ENCODE results near the gene HORMAD2.
"Not testable (repeated sequence)": the region's sequence is repeated elsewhere in the genome, so short reads cannot be mapped to it uniquely, and the experiment has no call there.

The HORMAD2 gene

GRCh38 chr22:30214703-30215407, 134.6 kb downstream of the HORMAD2 start:
- DNase-seq, result no peak

GRCh38 chr22:30216272-30216671, 136.0 kb downstream of the HORMAD2 start:
- DNase-seq, result not testable (repeated sequence)

- no peak for DNase-seq
Measured at GRCh38 chr22:30216710-30217109, 136.4 kb downstream of the HORMAD2 start.

GRCh38 chr22:30217698-30218560, 137.7 kb downstream of the HORMAD2 start:
- DNase-seq, result no peak

GRCh38 chr22:30219049-30219654, 138.9 kb downstream of the HORMAD2 start:
- no peak for DNase-seq

- DNase-seq, result no peak
Measured at GRCh38 chr22:30219668-30220278, 139.5 kb downstream of the HORMAD2 start.

- no peak for DNase-seq
Measured at GRCh38 chr22:30220338-30221012, 140.2 kb downstream of the HORMAD2 start.

GRCh38 chr22:30221121-30221992, 141.1 kb downstream of the HORMAD2 start:
- DNase-seq, result no peak

- DNase-seq, result no peak
Measured at GRCh38 chr22:30222321-30222720, 142.1 kb downstream of the HORMAD2 start.

- DNase-seq, result no peak
Measured at GRCh38 chr22:30223303-30223702, 143.0 kb downstream of the HORMAD2 start.

- DNase-seq, result no peak
Measured at GRCh38 chr22:30224161-30224857, 144.0 kb downstream of the HORMAD2 start.

- DNase-seq, result no peak
Measured at GRCh38 chr22:30225220-30225927, 145.1 kb downstream of the HORMAD2 start.

- no peak for DNase-seq
Measured at GRCh38 chr22:30226192-30226832, 146.0 kb downstream of the HORMAD2 start.

All from NCI-H1092 (cell line).